H9 (cell line): ENCODE measurements around the gene GATA3. TPM values are rescaled to one million over a fixed set of nuclear protein-coding genes. Genes with fewer than 3 reads are reported as not detected.

Experiments
- DNase-seq: peaks from one replicate; pipeline ENCODE4 v3.0.0-alpha.2; 2017
- H2AFZ ChIP-seq: one replicate; pipeline ENCODE4 v1.6.1; 2013; ENCODE audit warnings: mild to moderate bottlenecking, low read length, control low read depth, moderate library complexity
- H2AK5ac ChIP-seq: 2 replicates; pipeline ENCODE4 v1.6.1; 2013; ENCODE audit warnings: low read length, control low read depth, mixed read lengths; ENCODE audit not compliant: insufficient read length
- H2BK120ac ChIP-seq: one replicate; pipeline ENCODE4 v1.6.1; 2013; ENCODE audit warnings: low read depth, mild to moderate bottlenecking, low read length, control low read depth, inconsistent platforms; ENCODE audit not compliant: poor library complexity, severe bottlenecking
- H2BK12ac ChIP-seq: 2 replicates; pipeline ENCODE4 v1.6.1; 2013; ENCODE audit warnings: low read length, control low read depth, mixed read lengths, low read depth; ENCODE audit not compliant: insufficient read length
- H2BK15ac ChIP-seq: 2 replicates; pipeline ENCODE4 v1.6.1; 2013; ENCODE audit warnings: low read depth, low read length, control low read depth
- H2BK20ac ChIP-seq: one replicate; pipeline ENCODE4 v1.6.1; 2013; ENCODE audit warnings: low read depth, mild to moderate bottlenecking, low read length, control low read depth, inconsistent platforms; ENCODE audit not compliant: poor library complexity, severe bottlenecking
- H2BK5ac ChIP-seq: 2 replicates; pipeline ENCODE4 v1.6.1; 2013; ENCODE audit warnings: low read length, control low read depth, mixed read lengths; ENCODE audit not compliant: insufficient read length
- H3K14ac ChIP-seq: 2 replicates; pipeline ENCODE4 v1.6.1; 2013; ENCODE audit warnings: low read length, control low read depth; ENCODE audit not compliant: insufficient read depth
- H3K18ac ChIP-seq: 2 replicates; pipeline ENCODE4 v1.6.1; 2013; ENCODE audit warnings: low read depth, mild to moderate bottlenecking, mixed read lengths, low read length, control low read depth; ENCODE audit not compliant: insufficient read length
- H3K23ac ChIP-seq: 2 replicates; pipeline ENCODE4 v1.6.1; 2013; ENCODE audit warnings: low read length, control low read depth, mixed read lengths, low read depth; ENCODE audit not compliant: insufficient read length
- H3K23me2 ChIP-seq: 2 replicates; pipeline ENCODE4 v1.6.1; 2013; ENCODE audit warnings: low read depth, mild to moderate bottlenecking, mixed read lengths, low read length, control low read depth; ENCODE audit not compliant: insufficient read length, poor library complexity, severe bottlenecking
- H3K27ac ChIP-seq: 2 replicates; pipeline ENCODE4 v1.5.1; 2013; ENCODE audit warnings: low read length, control low read depth, mixed read lengths, low read depth; ENCODE audit not compliant: insufficient read length
- H3K27me3 ChIP-seq: 2 replicates; pipeline ENCODE4 v1.6.1; 2013; ENCODE audit warnings: low read length, control low read depth, inconsistent platforms; ENCODE audit not compliant: insufficient read depth
- H3K4ac ChIP-seq: 2 replicates; pipeline ENCODE4 v1.6.1; 2013; ENCODE audit warnings: low read depth, mild to moderate bottlenecking, control low read depth, inconsistent platforms, low read length, moderate library complexity
- H3K4me1 ChIP-seq: 2 replicates; pipeline ENCODE4 v1.6.1; 2013; ENCODE audit warnings: low read length, control low read depth, inconsistent platforms; ENCODE audit not compliant: insufficient read depth
- H3K4me2 ChIP-seq: 2 replicates; pipeline ENCODE4 v1.6.1; 2013; ENCODE audit warnings: low read length, control low read depth, mixed read lengths; ENCODE audit not compliant: insufficient read length, insufficient read depth
- H3K56ac ChIP-seq: 2 replicates; pipeline ENCODE4 v1.6.1; 2013; ENCODE audit warnings: low read depth, mild to moderate bottlenecking, mixed read lengths, low read length, control low read depth; ENCODE audit not compliant: insufficient read length
- H3K79me1 ChIP-seq: 2 replicates; pipeline ENCODE4 v1.6.1; 2013; ENCODE audit warnings: low read depth, mild to moderate bottlenecking, moderate library complexity, low read length, control low read depth, inconsistent platforms; ENCODE audit not compliant: insufficient read depth, poor library complexity, severe bottlenecking
- H3K79me2 ChIP-seq: 2 replicates; pipeline ENCODE4 v1.6.1; 2013; ENCODE audit warnings: low read length, control low read depth, inconsistent platforms; ENCODE audit not compliant: insufficient read depth
- H3K9ac ChIP-seq: 2 replicates; pipeline ENCODE4 v1.6.1; 2013; ENCODE audit warnings: low read length, control low read depth, mixed read lengths; ENCODE audit not compliant: insufficient read length; ENCODE audit errors: extremely low read depth
- H3K9me3 ChIP-seq: one replicate; pipeline ENCODE4 v1.6.1; 2013; ENCODE audit warnings: low read depth, low read length, inconsistent platforms; ENCODE audit not compliant: control insufficient read depth
- H3T11ph ChIP-seq: one replicate; pipeline ENCODE4 v1.6.1; 2013; ENCODE audit warnings: mild to moderate bottlenecking, low read length, control low read depth, inconsistent platforms
- H4K20me1 ChIP-seq: one replicate; pipeline ENCODE4 v1.6.1; 2013; ENCODE audit not compliant: control insufficient read depth, insufficient read length, insufficient read depth
- H4K5ac ChIP-seq: 2 replicates; pipeline ENCODE4 v1.6.1; 2013; ENCODE audit warnings: low read depth, mild to moderate bottlenecking, mixed read lengths, low read length, control low read depth; ENCODE audit not compliant: insufficient read length
- H4K8ac ChIP-seq: replicated peaks from 2 replicates; pipeline ENCODE4 v1.6.1; 2013; ENCODE audit warnings: low read length, control low read depth, mixed read lengths, low read depth; ENCODE audit not compliant: insufficient read length
- H4K91ac ChIP-seq: 2 replicates; pipeline ENCODE4 v1.6.1; 2013; ENCODE audit warnings: low read depth, mild to moderate bottlenecking, moderate library complexity, mixed read lengths, low read length, control low read depth; ENCODE audit not compliant: insufficient read length
- H3K27ac Mint-ChIP-seq, 3 experiments: 2 replicates in 2 of 3; 3 replicates in 1 of 3; pipeline ENCODE4 v1.8.0; 2020 to 2021; ENCODE audit warnings: mixed read lengths in 3 of 3, mild to moderate bottlenecking in 1 of 3, moderate library complexity in 1 of 3
- H3K27me3 Mint-ChIP-seq: 2 replicates; pipeline ENCODE4 v1.8.0; 2021; ENCODE audit warnings: low read depth, mild to moderate bottlenecking, moderate library complexity, mixed read lengths
- H3K36me3 Mint-ChIP-seq, 3 experiments: 2 replicates in 2 of 3; 3 replicates in 1 of 3; pipeline ENCODE4 v1.8.0; 2020 to 2021; ENCODE audit warnings: low read depth in 3 of 3, mixed read lengths in 3 of 3; ENCODE audit not compliant: insufficient read depth in 1 of 3
- H3K4me1 Mint-ChIP-seq, 2 experiments: 2 replicates each; pipeline ENCODE4 v1.8.0; 2020; ENCODE audit warnings: mixed read lengths in 2 of 2
- H3K4me3 Mint-ChIP-seq, 2 experiments: 2 replicates in 1 of 2; 3 replicates in 1 of 2; pipeline ENCODE4 v1.8.0; 2020 to 2021; ENCODE audit warnings: mild to moderate bottlenecking in 2 of 2, mixed read lengths in 2 of 2, moderate library complexity in 1 of 2
- H3K9me3 Mint-ChIP-seq, 2 experiments: 2 replicates in 1 of 2; 3 replicates in 1 of 2; pipeline ENCODE4 v1.8.0; 2020; ENCODE audit warnings: mild to moderate bottlenecking in 2 of 2, mixed read lengths in 2 of 2, moderate library complexity in 1 of 2
- CTCF ChIP-seq: fragments of 200-600 bp; sonication (generic); conservative IDR thresholded peaks from 3 replicates; pipeline ENCODE4 v1.8.0; 2021; ENCODE audit warnings: antibody characterized with exemption, mild to moderate bottlenecking
- WGBS: extraction: QIAGEN DNeasy Blood & Tissue Kit; methylation state at CpG from one replicate; pipeline ENCODE4 v1.1.7; 2013; ENCODE audit warnings: missing lambda C conversion rate, low lambda C conversion rate, mixed read lengths; ENCODE audit not compliant: insufficient read length; ENCODE audit errors: extremely low coverage; 5-methylcytosine and 5-hydroxymethylcytosine counted together
- total RNA-seq: library from RNA; stranded (reverse); gene quantifications from 2 replicates; pipeline ENCODE4 v1.2.1, GENCODE V29; 2021

The GATA3 gene
- total RNA-seq, 1 experiment from 2014 or later = 0.31 TPM

- Histone ChIP-seq H3K14ac (no peak overlapping the region), H3K27ac (no peak overlapping the region), H3K9ac (no peak overlapping the region), H3K23ac (no peak overlapping the region), H3K27me3 (no peaks in the 10 kb centered on the region), H3K56ac (no peak overlapping the region), H2BK12ac (no peak overlapping the region), H3K18ac (no peak overlapping the region), H2BK20ac (no peak overlapping the region), H3K4ac (no peak overlapping the region), H2BK120ac (no peak overlapping the region), H4K8ac (no peak overlapping the region), H3K4me1 (peaks cover 4% of the 10 kb centered on the region; the same call in 1 of the 2 replicates), H3K23me2 (no peaks in the 10 kb centered on the region), H4K5ac (no peak overlapping the region), H2BK5ac (no peak overlapping the region), H3K79me2 (no peaks in the 10 kb centered on the region), H3K9me3 (no peaks in the 10 kb centered on the region), H2AFZ (no peak overlapping the region), H3K79me1 (no peaks in the 10 kb centered on the region), H4K20me1 (no peaks in the 10 kb centered on the region), H2BK15ac (no peak overlapping the region), H3K4me2 (no peak overlapping the region), H4K91ac (no peak overlapping the region), H2AK5ac (no peak overlapping the region), H3T11ph (no peak overlapping the region)
- Mint-ChIP-seq H3K36me3 (peaks cover 0 to 12% (median 7%) of the 10 kb centered on the region in 3 experiments; a peak in 4 of 7 replicates), H3K27ac (no peak overlapping the region), H3K9me3 (no peaks in the 10 kb centered on the region), H3K4me1 (peaks cover 11 to 13% of the 10 kb centered on the region in 2 experiments), H3K27me3 (peaks cover 1% of the 10 kb centered on the region), H3K4me3 (no peak overlapping the region)
- DNase-seq = no peak
- WGBS = no CpG with 5 or more reads among the region's 16 CpGs
- TF ChIP-seq CTCF = no peak
Measured at GRCh38 chr10:8014649-8015048, 39.8 kb upstream of the GATA3 start.
